GM18508 (cell line): ENCODE results near the gene WDR27.
"Not testable (repeated sequence)": the region's sequence is repeated elsewhere in the genome, so short reads cannot be mapped to it uniquely, and the experiment has no call there.

Source experiments
- ATAC-seq: cut with Tn5 transposase; IDR thresholded peaks from one replicate; pipeline ENCODE4 v1.9.1; 2021; ENCODE audit warnings: moderate number of reproducible peaks; ENCODE audit not compliant: insufficient read depth, unreplicated experiment

The WDR27 gene

GRCh38 chr6:169454872-169455204, 247.0 kb downstream of the WDR27 start:
- no peak for ATAC-seq

DNA sequence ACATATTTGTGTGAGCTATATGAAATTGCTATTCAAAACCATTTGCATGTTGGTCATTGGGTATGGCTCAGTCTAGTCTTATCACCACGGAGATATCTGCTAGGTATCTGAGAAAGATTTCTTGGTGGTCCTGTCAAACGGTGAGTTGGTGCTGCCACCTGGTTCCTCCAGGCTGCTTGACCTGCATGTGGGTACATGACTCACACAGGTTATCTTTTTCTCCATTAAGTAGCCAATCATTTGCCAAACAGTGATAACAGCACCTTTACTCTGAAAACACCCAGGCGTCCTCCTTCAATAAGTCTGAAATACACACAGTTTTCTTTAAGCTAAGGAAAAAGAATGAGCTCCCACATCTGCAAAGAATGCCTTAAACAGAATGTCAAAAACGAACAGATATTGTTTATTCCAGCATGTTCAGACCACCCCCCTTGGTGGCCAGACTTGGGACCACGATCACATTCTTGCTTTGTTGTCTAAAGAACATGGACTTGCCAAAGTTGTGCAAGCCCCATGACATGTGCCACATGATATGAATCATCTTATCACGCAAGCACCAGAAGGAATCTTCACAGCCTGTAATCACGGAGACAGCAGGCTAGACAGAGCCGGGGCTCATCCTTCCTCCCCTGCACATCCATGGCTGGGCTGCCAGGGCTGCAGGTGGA, 247.5 kb downstream of the WDR27 start:
- no peak for ATAC-seq

GRCh38 chr6:169452869-169453620, 248.8 kb downstream of the WDR27 start:
- ATAC-seq: no peak

GRCh38 chr6:169452117-169452868, 249.5 kb downstream of the WDR27 start:
- no peak for ATAC-seq

- ATAC-seq: no peak
Measured at GRCh38 chr6:169451065-169451838, 250.6 kb downstream of the WDR27 start.

GRCh38 chr6:169450097-169450496, 251.7 kb downstream of the WDR27 start:
- ATAC-seq: no peak

GRCh38 chr6:169449221-169449620, 252.6 kb downstream of the WDR27 start:
- ATAC-seq: no peak

GRCh38 chr6:169445661-169446581, 255.9 kb downstream of the WDR27 start:
- no peak for ATAC-seq

DNA sequence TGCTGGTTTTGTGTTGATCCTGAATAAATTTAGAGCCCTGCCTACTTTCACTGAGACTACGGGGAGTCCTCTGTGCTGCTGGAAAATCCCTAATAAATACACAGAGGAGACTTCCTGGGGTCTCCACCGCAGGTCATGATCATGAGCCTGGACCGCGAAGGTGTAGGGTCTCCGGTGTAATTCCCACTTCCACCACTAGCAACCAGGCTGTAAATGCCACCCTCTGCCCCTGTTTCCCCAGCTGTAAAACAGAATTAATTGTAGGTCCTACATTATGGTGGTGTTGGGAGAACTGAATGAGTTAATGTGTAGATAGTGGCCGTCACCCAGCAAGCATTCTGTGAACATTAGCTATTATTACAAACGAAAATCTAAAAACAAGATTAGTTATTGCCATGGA, 256.6 kb downstream of the WDR27 start:
- no peak for ATAC-seq

DNA sequence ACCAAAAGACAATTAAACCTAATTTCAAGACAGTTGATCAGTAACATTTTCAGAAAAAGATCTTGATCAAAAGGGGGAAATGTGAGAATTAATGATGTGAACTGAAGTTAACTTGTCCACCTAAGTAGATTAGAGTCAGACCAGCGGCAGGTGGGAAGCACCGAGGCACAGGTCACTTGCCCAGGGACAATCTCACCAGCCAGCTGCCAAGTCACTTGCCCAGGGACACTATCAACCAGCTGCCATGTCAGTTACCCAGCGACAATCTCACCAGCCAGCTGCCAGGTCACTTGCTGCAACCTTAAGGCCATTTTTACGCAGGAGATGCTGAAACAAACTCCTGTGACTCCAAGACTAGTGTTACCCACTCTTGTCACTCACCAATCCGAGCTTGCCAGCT, 260.5 kb downstream of the WDR27 start:
- no peak for ATAC-seq

DNA sequence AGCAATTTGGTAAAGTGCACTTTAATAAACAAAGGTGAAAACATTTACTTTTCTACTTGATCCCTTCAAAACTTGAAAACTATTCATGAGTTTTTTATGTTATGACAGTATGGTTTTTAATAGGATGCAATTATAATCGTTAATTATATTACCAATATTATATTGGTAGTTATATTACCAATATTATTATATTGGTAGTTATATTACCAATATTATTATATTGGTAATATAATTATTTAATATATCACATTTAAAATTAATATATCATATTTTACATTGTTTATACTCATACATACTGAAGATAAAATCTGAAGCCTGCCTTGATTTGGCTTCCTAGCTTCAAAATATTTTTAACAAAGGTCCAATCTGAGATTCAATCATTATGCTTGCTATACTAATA, 262.1 kb downstream of the WDR27 start:
- no peak for ATAC-seq

DNA sequence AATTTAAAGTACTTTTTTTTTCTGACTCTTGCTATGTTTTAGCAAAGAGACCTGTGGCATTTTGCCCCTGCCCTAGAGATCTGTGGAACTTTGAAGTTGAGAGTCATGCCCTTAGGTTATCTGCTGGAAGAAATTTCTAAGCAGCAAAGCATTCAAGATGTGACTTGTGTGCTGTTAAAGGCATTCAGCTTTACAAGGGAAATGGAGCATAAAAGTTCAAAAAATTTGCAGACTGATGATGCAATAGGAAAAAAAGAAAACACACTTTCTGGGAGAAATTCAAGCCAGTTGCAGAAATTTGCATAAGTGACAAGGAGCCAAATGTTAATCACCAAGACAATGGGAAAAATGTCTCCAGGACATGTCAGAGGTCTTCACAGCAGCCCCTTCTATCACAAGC, 267.3 kb downstream of the WDR27 start:
- not testable (repeated sequence) for ATAC-seq

DNA sequence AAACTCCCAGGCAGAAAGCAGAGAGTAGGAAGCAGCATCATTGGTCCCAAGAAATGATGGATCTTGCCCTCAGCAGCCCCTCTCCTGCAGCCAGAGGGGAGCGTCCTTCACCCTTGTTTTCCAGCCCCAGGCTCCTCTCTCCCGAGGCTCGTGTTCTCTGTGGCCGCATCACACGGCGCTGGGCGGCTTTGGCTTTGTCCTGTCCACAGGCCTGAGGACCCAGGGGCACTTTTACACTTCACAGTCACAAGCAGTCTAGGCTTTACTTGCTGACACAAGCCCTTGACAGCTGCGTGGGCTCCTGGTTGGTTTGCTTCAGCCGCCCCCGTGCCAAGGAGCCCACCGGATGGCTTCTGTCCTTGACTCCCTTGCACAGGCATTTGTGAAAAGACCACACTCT, 272.8 kb downstream of the WDR27 start:
- ATAC-seq: no peak

DNA sequence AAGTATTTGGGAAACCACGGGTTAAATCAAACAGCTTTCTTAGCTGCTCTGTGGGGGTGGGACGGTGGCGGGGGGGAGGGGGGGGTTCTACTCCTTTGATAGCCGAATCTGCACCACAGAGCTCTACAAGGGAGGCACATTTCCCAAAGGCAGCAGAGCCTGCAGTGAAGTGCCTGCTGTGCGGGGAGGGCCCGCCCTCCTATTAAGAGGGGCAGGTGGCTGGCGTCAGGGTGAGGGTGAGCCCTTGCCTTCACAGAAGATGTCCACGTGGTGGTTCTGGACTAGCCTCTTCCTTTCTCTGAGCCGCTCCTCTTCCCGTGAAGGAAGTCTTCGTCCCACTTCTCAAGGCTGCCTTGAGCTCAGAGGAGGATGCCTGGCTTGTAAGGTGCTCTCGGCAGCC, 273.3 kb downstream of the WDR27 start:
- ATAC-seq: no peak

- ATAC-seq: no peak
Measured at GRCh38 chr6:169427856-169428255, 274.0 kb downstream of the WDR27 start.

GRCh38 chr6:169426611-169427010, 275.2 kb downstream of the WDR27 start:
- no peak for ATAC-seq

- no peak for ATAC-seq
Measured at GRCh38 chr6:169425628-169426370, 276.0 kb downstream of the WDR27 start.

DNA sequence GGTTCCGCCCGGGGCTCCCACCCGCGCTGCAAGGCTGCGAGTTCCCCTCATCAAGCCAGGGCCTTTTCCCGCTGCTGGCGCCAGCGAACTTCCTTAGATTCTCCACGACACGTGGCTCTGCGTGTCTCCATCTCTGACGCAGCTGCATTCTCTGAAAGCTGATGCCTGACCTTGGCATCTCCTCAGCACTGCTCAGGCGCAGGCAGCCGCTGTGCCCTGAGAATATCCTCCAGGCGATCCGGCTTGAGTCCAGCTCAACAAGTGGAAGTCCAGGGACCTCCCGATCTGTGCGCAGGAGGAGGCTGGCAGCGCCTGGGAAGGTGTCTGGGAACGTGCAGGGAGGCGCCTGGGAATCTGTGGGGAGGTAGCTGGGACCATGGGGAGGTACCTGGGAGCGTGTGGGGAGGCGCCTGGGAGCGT, 277.0 kb downstream of the WDR27 start:
- no peak for ATAC-seq
